Diencephalon (tissue), 1 donor: Measurements from ENCODE around the gene NKAP. TPM values are rescaled to one million over a fixed set of nuclear protein-coding genes. Genes with fewer than 3 reads are reported as not detected.

Experiments
- total RNA-seq: library from RNA; depleted of rRNA; stranded (reverse); fragments of >200 nt; gene quantifications from one replicate; pipeline ENCODE4 v1.2.3, GENCODE V29; 2014

NKAP gene
- 10.6 TPM for total RNA-seq

DNA sequence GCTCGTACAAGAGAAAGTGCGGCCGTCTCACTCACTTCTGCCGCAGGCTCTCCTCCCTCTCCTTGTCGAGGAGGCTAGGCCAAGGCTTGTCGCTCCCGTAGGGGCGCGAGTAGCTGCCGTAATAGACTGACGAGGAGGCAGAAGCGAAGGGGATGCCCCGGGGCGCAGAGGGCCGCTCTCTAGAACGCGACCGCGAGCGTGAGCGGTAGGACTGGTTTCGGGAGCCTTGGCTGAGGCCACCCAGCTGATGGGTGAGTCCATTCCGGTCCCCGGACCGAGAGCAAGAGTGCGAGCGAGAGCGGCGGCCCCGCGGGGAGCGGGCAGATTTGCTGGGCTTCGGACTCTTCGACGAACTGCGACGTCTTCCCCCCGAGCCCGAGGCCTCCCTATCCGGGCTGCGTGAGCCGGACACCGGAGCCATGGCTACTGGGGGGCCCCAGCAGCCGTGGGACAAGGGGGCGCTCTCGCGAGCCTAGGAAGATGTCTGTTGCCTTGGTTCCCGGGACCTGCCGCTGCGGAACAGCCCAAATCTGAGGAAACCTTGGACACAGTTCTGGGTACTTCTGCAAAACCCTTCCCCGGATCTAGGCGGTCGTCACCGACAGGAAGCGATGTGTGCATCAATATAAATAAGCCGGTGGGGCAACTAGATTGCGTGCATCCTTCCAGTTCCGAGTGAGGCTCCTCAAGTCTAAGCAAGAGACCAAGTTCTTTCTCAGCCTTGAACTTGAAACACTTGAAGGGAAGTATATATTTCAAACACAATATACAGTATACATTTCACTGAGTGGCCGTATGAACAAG, at the start of gene NKAP:
Gene NKAP, minus strand, starts transcription at position 567 of the 804 bp plus-strand sequence. Its CDS starts 146 bp downstream, at position 421.

DNA sequence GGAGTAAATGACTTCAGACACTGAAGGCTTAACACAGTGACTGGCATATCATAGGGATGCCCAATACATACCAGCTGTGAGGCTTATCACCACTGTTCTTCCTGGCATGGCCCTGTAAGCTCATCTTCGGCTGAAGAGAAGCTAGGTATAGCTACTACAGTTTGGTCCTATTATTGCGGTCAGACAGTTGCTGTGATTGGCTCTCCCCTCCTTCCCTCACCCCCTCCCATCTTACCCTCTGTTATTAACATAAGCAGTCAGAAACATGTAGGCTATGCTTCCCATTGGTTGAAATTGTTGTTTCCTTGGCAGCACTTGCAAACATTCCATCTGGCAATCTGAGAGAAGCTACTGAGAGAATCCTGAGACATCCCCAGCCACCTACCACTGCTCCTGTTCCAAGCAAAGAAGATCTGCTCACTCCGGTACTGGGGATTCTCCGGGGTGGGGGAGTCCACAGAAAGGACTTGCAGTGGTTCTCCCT, 47.7 kb downstream of the NKAP start, which contains the start of gene AKAP14:
Gene AKAP14, plus strand, starts transcription at position 51 of the 484 bp plus-strand sequence. CDS start 7,331 bp downstream, outside the sequence.

DNA sequence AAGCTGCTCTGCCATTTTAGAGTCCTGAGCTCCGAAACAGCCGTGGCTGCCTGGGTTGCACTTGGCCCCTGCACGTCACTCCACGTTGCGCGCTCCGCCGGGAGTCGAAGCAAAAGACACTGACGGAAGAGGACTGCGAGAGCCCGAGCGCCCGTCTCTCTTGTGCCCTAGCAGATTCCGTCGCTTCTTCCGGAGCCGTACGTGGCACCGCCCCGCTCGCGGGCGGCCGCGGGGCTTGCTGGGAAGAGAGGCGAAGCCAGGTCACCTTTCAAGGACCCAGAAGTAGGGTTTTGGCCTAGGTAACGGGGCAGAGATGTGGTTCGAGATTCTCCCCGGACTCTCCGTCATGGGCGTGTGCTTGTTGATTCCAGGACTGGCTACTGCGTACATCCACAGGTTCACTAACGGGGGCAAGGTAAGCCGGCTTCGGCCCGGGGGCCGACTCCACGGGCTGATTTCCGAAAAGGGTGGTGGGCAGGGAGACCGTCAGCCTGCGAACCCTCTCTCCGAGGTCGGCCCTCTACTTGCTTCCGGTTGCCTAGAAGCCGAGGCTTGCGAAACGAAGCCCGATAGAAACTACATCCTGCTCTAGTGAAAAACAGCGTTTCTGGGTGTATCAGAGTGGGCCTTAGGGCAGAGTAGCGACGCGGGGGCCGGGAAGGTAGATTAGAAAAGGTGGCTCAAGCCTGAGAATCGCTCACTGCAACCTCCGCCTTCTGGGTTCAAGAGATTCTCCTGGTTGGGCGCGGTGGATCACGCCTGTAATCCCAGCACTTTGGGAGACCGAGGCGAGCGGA, 71.8 kb downstream of the NKAP start, which contains the start of the genes NDUFA1 and RNF113A:
Gene NDUFA1, plus strand, starts transcription at position 234 of the 797 bp plus-strand sequence. Its CDS starts 80 bp downstream, at position 314.
Gene RNF113A, minus strand, starts transcription at position 135 of the 797 bp plus-strand sequence. Its CDS starts 120 bp downstream, at position 15.

Other genes with a start within 250 kb of the NKAP start
- 0.69 TPM for gene SOWAHD, start 185.2 kb downstream of the NKAP start, total RNA-seq
- gene RPL39, start 152.1 kb downstream of the NKAP start, total RNA-seq: 2,362 TPM
- 5.8 TPM for gene UPF3B, start 90.8 kb downstream of the NKAP start, total RNA-seq
- 10.8 TPM for gene RNF113A, start 72.0 kb downstream of the NKAP start, total RNA-seq
- gene NDUFA1, start 71.9 kb downstream of the NKAP start, total RNA-seq: 69.0 TPM
- 5.1 TPM for gene AKAP14, start 47.9 kb downstream of the NKAP start, total RNA-seq
- not detected for gene RHOXF2B, start 133.9 kb upstream of the NKAP start, total RNA-seq
- gene RHOXF1, start 172.2 kb upstream of the NKAP start, total RNA-seq: not detected
- not detected for gene RHOXF2, start 214.9 kb upstream of the NKAP start, total RNA-seq